ENCODE results near the gene SSBP2.
"Not testable (repeated sequence)": the region's sequence is repeated elsewhere in the genome, so short reads cannot be mapped to it uniquely, and the experiment has no call there.

SSBP2 gene

GRCh38 chr5:81717226-81717625 lies 33.7 kb downstream of the SSBP2 start:
- no peak overlapping the region for H3K27ac ChIP-seq (replicated peaks)
- DNase-seq (ENCODE audit: low read depth in 1 of 2, low spot score in 1 of 2) = no peak
- H3K4me3 ChIP-seq (replicated peaks; ENCODE audit: insufficient read depth, low read length) = no peak overlapping the region
- no peaks in the 10 kb centered on the region for H3K27me3 ChIP-seq (ENCODE audit: insufficient read depth, poor library complexity, severe bottlenecking)
- TF ChIP-seq REST (IDR thresholded peaks at IDR 0.05; ENCODE audit: insufficient replicate concordance, low read depth) (no peak), POLR2AphosphoS5 (IDR thresholded peaks at IDR 0.05; ENCODE audit: low read depth) (no peak), GABPA (IDR thresholded peaks at IDR 0.05; ENCODE audit: low read depth) (no peak), SPI1 (IDR thresholded peaks at IDR 0.05; ENCODE audit: borderline replicate concordance, low read depth) (no peak), CTCF (IDR thresholded peaks at IDR 0.05; ENCODE audit: insufficient read depth, low read length) (no peak)

- not testable (repeated sequence) for H3K4me3 ChIP-seq (replicated peaks; ENCODE audit: insufficient read depth, low read length); DNase-seq (ENCODE audit: low read depth in 1 of 2, low spot score in 1 of 2); H3K27me3 ChIP-seq (ENCODE audit: insufficient read depth, poor library complexity, severe bottlenecking); H3K27ac ChIP-seq (replicated peaks)
These were observed 36.8 kb downstream of the SSBP2 start for GRCh38 chr5:81714076-81714475.

- no peaks in the 10 kb centered on the region for H3K27me3 ChIP-seq (ENCODE audit: insufficient read depth, poor library complexity, severe bottlenecking)
- TF ChIP-seq GABPA (IDR thresholded peaks at IDR 0.05; ENCODE audit: low read depth) (no peak), SPI1 (IDR thresholded peaks at IDR 0.05; ENCODE audit: borderline replicate concordance, low read depth) (no peak), REST (IDR thresholded peaks at IDR 0.05; ENCODE audit: insufficient replicate concordance, low read depth) (no peak), POLR2AphosphoS5 (IDR thresholded peaks at IDR 0.05; ENCODE audit: low read depth) (no peak), CTCF (IDR thresholded peaks at IDR 0.05; ENCODE audit: insufficient read depth, low read length) (no peak)
- H3K4me3 ChIP-seq (replicated peaks; ENCODE audit: insufficient read depth, low read length) = no peak overlapping the region
- H3K27ac ChIP-seq (replicated peaks) = no peak overlapping the region
- DNase-seq (ENCODE audit: low read depth in 1 of 2, low spot score in 1 of 2) = no peak
These were observed 42.0 kb downstream of the SSBP2 start for GRCh38 chr5:81708889-81709288.

- no peak overlapping the region for H3K27ac ChIP-seq (replicated peaks)
- no peak overlapping the region for H3K4me3 ChIP-seq (replicated peaks; ENCODE audit: insufficient read depth, low read length)
- TF ChIP-seq POLR2AphosphoS5 (IDR thresholded peaks at IDR 0.05; ENCODE audit: low read depth) (no peak), REST (IDR thresholded peaks at IDR 0.05; ENCODE audit: insufficient replicate concordance, low read depth) (no peak), CTCF (IDR thresholded peaks at IDR 0.05; ENCODE audit: insufficient read depth, low read length) (no peak), GABPA (IDR thresholded peaks at IDR 0.05; ENCODE audit: low read depth) (no peak), SPI1 (IDR thresholded peaks at IDR 0.05; ENCODE audit: borderline replicate concordance, low read depth) (no peak)
- no peak for DNase-seq (ENCODE audit: low read depth in 1 of 2, low spot score in 1 of 2)
- H3K27me3 ChIP-seq (ENCODE audit: insufficient read depth, poor library complexity, severe bottlenecking) = no peaks in the 10 kb centered on the region
These were observed 47.1 kb downstream of the SSBP2 start for GRCh38 chr5:81703840-81704239.

Data from HL-60 (cell line).